ENCODE results near the gene CFAP57.
A peak's percentile ranks its signal among the peaks of the same experiment; 100 is the strongest.

Gene CFAP57

GRCh38 chr1:43229826-43230780 is 58.0 kb downstream of the CFAP57 start:
- DNase-seq: no peak

- no peak for DNase-seq
These were observed 59.9 kb downstream of the CFAP57 start for GRCh38 chr1:43232074-43232473.

- no peak for DNase-seq
These were observed 60.4 kb downstream of the CFAP57 start for GRCh38 chr1:43232482-43232881.

- DNase-seq: no peak
These were observed 61.5 kb downstream of the CFAP57 start for GRCh38 chr1:43233631-43234030.

- DNase-seq: no peak
These were observed 62.1 kb downstream of the CFAP57 start for GRCh38 chr1:43234267-43234666.

- no peak for DNase-seq
These were observed 62.9 kb downstream of the CFAP57 start for GRCh38 chr1:43235040-43235439.

GRCh38 chr1:43235451-43236121 is 63.5 kb downstream of the CFAP57 start:
- DNase-seq: no peak

GRCh38 chr1:43237121-43237520 is 65.0 kb downstream of the CFAP57 start:
- DNase-seq: no peak

GRCh38 chr1:43238085-43238484 is 66.0 kb downstream of the CFAP57 start:
- peak; percentile 6 for DNase-seq

- no peak for DNase-seq
These were observed 66.9 kb downstream of the CFAP57 start for GRCh38 chr1:43238991-43239469.

- DNase-seq: no peak
These were observed 67.4 kb downstream of the CFAP57 start for GRCh38 chr1:43239484-43239883.

- no peak for DNase-seq
These were observed 69.3 kb downstream of the CFAP57 start for GRCh38 chr1:43241413-43241836.

GRCh38 chr1:43243299-43243698 is 71.2 kb downstream of the CFAP57 start:
- DNase-seq: no peak

- DNase-seq: no peak
These were observed 74.5 kb downstream of the CFAP57 start for GRCh38 chr1:43246466-43247213.

- no peak for DNase-seq
These were observed 75.3 kb downstream of the CFAP57 start for GRCh38 chr1:43247256-43247921.

GRCh38 chr1:43250351-43250761 is 78.2 kb downstream of the CFAP57 start:
- DNase-seq: no peak

GRCh38 chr1:43251024-43251423 is 78.9 kb downstream of the CFAP57 start:
- no peak for DNase-seq

- no peak for DNase-seq
These were observed 80.1 kb downstream of the CFAP57 start for GRCh38 chr1:43252225-43252624.

- no peak for DNase-seq
These were observed 81.0 kb downstream of the CFAP57 start for GRCh38 chr1:43253173-43253572.

- no peak for DNase-seq
These were observed 81.7 kb downstream of the CFAP57 start for GRCh38 chr1:43253876-43254275.

GRCh38 chr1:43255438-43256210 is 83.5 kb downstream of the CFAP57 start:
- no peak for DNase-seq
